ENCODE results near the gene SUCLG1. TPM values are rescaled to one million over a fixed set of nuclear protein-coding genes. Genes with fewer than 3 reads are reported as not detected.

SUCLG1 gene
- total RNA-seq, 1 donor from 2014 or later, result 126 TPM

GRCh38 chr2:84394628-84395027 lies 64.5 kb downstream of the SUCLG1 start:
- Histone ChIP-seq H3K9ac (ENCODE audit: low read depth in 1 of 3, low read length in 3 of 3) (no peak overlapping the region), H3K4me3 (ENCODE audit: low read length in 3 of 3) (no peak overlapping the region), H3K9me3 (ENCODE audit: control insufficient read depth in 3 of 3, low read length in 3 of 3) (no peaks in the 10 kb centered on the region), H3K27ac (ENCODE audit: low read depth, low read length) (no peak overlapping the region), H3K27me3 (ENCODE audit: control insufficient read depth in 3 of 3, insufficient read depth in 3 of 3, low read length in 3 of 3) (no peaks in the 10 kb centered on the region), H3K4me1 (ENCODE audit: control insufficient read depth in 3 of 3, insufficient read depth in 3 of 3, low read length in 3 of 3) (no peaks in the 10 kb centered on the region), H3K36me3 (ENCODE audit: control insufficient read depth in 3 of 3, insufficient read depth in 3 of 3, low read length in 3 of 3) (no peaks in the 10 kb centered on the region)

GRCh38 chr2:84393829-84394228 lies 65.3 kb downstream of the SUCLG1 start:
- Histone ChIP-seq H3K27ac (ENCODE audit: low read depth, low read length) (no peak overlapping the region), H3K4me1 (ENCODE audit: control insufficient read depth in 3 of 3, insufficient read depth in 3 of 3, low read length in 3 of 3) (no peaks in the 10 kb centered on the region), H3K36me3 (ENCODE audit: control insufficient read depth in 3 of 3, insufficient read depth in 3 of 3, low read length in 3 of 3) (no peaks in the 10 kb centered on the region), H3K27me3 (ENCODE audit: control insufficient read depth in 3 of 3, insufficient read depth in 3 of 3, low read length in 3 of 3) (no peaks in the 10 kb centered on the region), H3K9me3 (ENCODE audit: control insufficient read depth in 3 of 3, low read length in 3 of 3) (no peaks in the 10 kb centered on the region), H3K4me3 (ENCODE audit: low read length in 3 of 3) (no peak overlapping the region), H3K9ac (ENCODE audit: low read depth in 1 of 3, low read length in 3 of 3) (no peak overlapping the region)

DNA sequence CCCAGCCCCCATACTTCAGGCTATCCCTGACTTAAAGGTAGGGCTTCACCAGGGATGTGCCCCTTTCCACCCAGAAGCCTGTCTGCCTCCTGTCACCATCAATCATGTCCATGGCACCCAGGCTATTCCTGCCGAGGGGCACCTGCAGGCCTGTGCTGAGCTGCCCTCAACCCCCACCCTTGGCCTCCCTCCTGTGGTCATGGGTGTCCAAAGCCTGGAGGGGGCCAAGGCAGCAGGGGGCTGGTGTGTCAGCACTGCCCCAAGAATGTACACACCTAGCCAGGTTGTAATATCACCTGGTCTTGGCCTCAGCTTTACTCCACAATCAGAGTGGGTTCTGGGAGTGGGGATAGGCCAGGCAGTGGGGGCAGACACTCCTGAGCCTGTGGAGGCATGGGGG lies 69.3 kb downstream of the SUCLG1 start:
- Histone ChIP-seq H3K27ac (ENCODE audit: low read depth, low read length) (no peak overlapping the region), H3K9me3 (ENCODE audit: control insufficient read depth in 3 of 3, low read length in 3 of 3) (no peaks in the 10 kb centered on the region), H3K27me3 (ENCODE audit: control insufficient read depth in 3 of 3, insufficient read depth in 3 of 3, low read length in 3 of 3) (peaks cover 0 to 2% (median 0%) of the 10 kb centered on the region in 3 donors), H3K4me3 (ENCODE audit: low read length in 3 of 3) (no peak overlapping the region), H3K36me3 (ENCODE audit: control insufficient read depth in 3 of 3, insufficient read depth in 3 of 3, low read length in 3 of 3) (no peaks in the 10 kb centered on the region), H3K4me1 (ENCODE audit: control insufficient read depth in 3 of 3, insufficient read depth in 3 of 3, low read length in 3 of 3) (no peaks in the 10 kb centered on the region), H3K9ac (ENCODE audit: low read depth in 1 of 3, low read length in 3 of 3) (no peak overlapping the region)

- H3K9me3 ChIP-seq (ENCODE audit: control insufficient read depth in 3 of 3, low read length in 3 of 3), result no peaks in the 10 kb centered on the region
- no peak overlapping the region for H3K9ac ChIP-seq (ENCODE audit: low read depth in 1 of 3, low read length in 3 of 3)
- H3K27ac ChIP-seq (ENCODE audit: low read depth, low read length), result no peak overlapping the region
- H3K27me3 ChIP-seq (ENCODE audit: control insufficient read depth in 3 of 3, insufficient read depth in 3 of 3, low read length in 3 of 3), result peaks cover 0 to 2% (median 0%) of the 10 kb centered on the region in 3 donors
- no peaks in the 10 kb centered on the region for H3K4me1 ChIP-seq (ENCODE audit: control insufficient read depth in 3 of 3, insufficient read depth in 3 of 3, low read length in 3 of 3)
- H3K4me3 ChIP-seq (ENCODE audit: low read length in 3 of 3), result no peak overlapping the region
- no peaks in the 10 kb centered on the region for H3K36me3 ChIP-seq (ENCODE audit: control insufficient read depth in 3 of 3, insufficient read depth in 3 of 3, low read length in 3 of 3)
These were observed 70.1 kb downstream of the SUCLG1 start for GRCh38 chr2:84388921-84389490.

GRCh38 chr2:84388133-84388532 lies 70.9 kb downstream of the SUCLG1 start:
- no peak overlapping the region for H3K4me3 ChIP-seq (ENCODE audit: low read length in 3 of 3)
- no peaks in the 10 kb centered on the region for H3K9me3 ChIP-seq (ENCODE audit: control insufficient read depth in 3 of 3, low read length in 3 of 3)
- no peaks in the 10 kb centered on the region for H3K4me1 ChIP-seq (ENCODE audit: control insufficient read depth in 3 of 3, insufficient read depth in 3 of 3, low read length in 3 of 3)
- no peak overlapping the region for H3K27ac ChIP-seq (ENCODE audit: low read depth, low read length)
- H3K27me3 ChIP-seq (ENCODE audit: control insufficient read depth in 3 of 3, insufficient read depth in 3 of 3, low read length in 3 of 3), result peaks cover 0 to 2% (median 0%) of the 10 kb centered on the region in 3 donors
- H3K36me3 ChIP-seq (ENCODE audit: control insufficient read depth in 3 of 3, insufficient read depth in 3 of 3, low read length in 3 of 3), result no peaks in the 10 kb centered on the region
- H3K9ac ChIP-seq (ENCODE audit: low read depth in 1 of 3, low read length in 3 of 3), result no peak overlapping the region

DNA sequence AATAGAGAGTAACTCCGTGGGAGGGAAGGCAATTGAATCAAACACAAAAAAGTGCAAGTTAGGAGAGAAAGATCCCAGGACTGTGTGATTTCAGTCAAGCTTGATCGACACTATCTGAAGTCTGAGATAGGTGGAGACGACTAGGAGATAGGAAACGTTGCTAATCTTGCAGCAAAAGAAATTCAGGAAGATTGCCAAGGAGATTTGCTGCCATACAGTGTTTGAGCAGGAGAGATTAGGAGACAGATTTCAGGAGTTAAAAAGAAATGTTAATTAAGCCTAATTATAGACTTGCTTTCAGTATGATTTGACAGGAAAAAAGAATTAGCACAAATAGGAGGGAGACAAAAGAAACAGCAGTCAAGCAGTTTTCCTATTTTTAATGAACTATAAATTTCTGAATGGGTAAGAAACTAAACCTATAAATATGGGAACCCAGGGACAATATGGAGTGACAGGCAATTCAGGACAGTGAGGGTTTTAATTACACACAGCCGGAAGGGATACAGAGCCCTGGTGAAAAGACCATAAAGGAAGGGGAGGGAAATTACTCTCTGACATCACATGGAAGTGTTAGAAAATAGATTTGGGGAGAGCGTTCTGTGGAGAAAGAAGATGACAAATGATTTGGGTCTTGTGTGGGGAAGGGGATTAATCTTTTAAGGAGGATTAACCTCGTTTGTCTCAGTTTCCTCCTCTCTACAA lies 72.6 kb downstream of the SUCLG1 start:
- Histone ChIP-seq H3K9ac (ENCODE audit: low read depth in 1 of 3, low read length in 3 of 3) (no peak overlapping the region), H3K27ac (ENCODE audit: low read depth, low read length) (no peak overlapping the region), H3K27me3 (ENCODE audit: control insufficient read depth in 3 of 3, insufficient read depth in 3 of 3, low read length in 3 of 3) (peaks cover 0 to 2% (median 0%) of the 10 kb centered on the region in 3 donors), H3K9me3 (ENCODE audit: control insufficient read depth in 3 of 3, low read length in 3 of 3) (no peaks in the 10 kb centered on the region), H3K36me3 (ENCODE audit: control insufficient read depth in 3 of 3, insufficient read depth in 3 of 3, low read length in 3 of 3) (no peaks in the 10 kb centered on the region), H3K4me1 (ENCODE audit: control insufficient read depth in 3 of 3, insufficient read depth in 3 of 3, low read length in 3 of 3) (no peaks in the 10 kb centered on the region), H3K4me3 (ENCODE audit: low read length in 3 of 3) (no peak overlapping the region)

- peaks cover 0 to 2% (median 0%) of the 10 kb centered on the region in 3 donors for H3K27me3 ChIP-seq (ENCODE audit: control insufficient read depth in 3 of 3, insufficient read depth in 3 of 3, low read length in 3 of 3)
- no peaks in the 10 kb centered on the region for H3K36me3 ChIP-seq (ENCODE audit: control insufficient read depth in 3 of 3, insufficient read depth in 3 of 3, low read length in 3 of 3)
- no peak overlapping the region for H3K4me3 ChIP-seq (ENCODE audit: low read length in 3 of 3)
- no peaks in the 10 kb centered on the region for H3K4me1 ChIP-seq (ENCODE audit: control insufficient read depth in 3 of 3, insufficient read depth in 3 of 3, low read length in 3 of 3)
- no peak overlapping the region for H3K27ac ChIP-seq (ENCODE audit: low read depth, low read length)
- H3K9ac ChIP-seq (ENCODE audit: low read depth in 1 of 3, low read length in 3 of 3), result no peak overlapping the region
- no peaks in the 10 kb centered on the region for H3K9me3 ChIP-seq (ENCODE audit: control insufficient read depth in 3 of 3, low read length in 3 of 3)
These were observed 75.8 kb downstream of the SUCLG1 start for GRCh38 chr2:84383271-84383670.

GRCh38 chr2:84380875-84381274 lies 78.2 kb downstream of the SUCLG1 start:
- H3K4me3 ChIP-seq (ENCODE audit: low read length in 3 of 3), result no peak overlapping the region
- H3K27ac ChIP-seq (ENCODE audit: low read depth, low read length), result no peak overlapping the region
- no peaks in the 10 kb centered on the region for H3K9me3 ChIP-seq (ENCODE audit: control insufficient read depth in 3 of 3, low read length in 3 of 3)
- H3K27me3 ChIP-seq (ENCODE audit: control insufficient read depth in 3 of 3, insufficient read depth in 3 of 3, low read length in 3 of 3), result peaks cover 0 to 2% (median 0%) of the 10 kb centered on the region in 3 donors
- H3K4me1 ChIP-seq (ENCODE audit: control insufficient read depth in 3 of 3, insufficient read depth in 3 of 3, low read length in 3 of 3), result no peaks in the 10 kb centered on the region
- H3K9ac ChIP-seq (ENCODE audit: low read depth in 1 of 3, low read length in 3 of 3), result no peak overlapping the region
- no peaks in the 10 kb centered on the region for H3K36me3 ChIP-seq (ENCODE audit: control insufficient read depth in 3 of 3, insufficient read depth in 3 of 3, low read length in 3 of 3)

GRCh38 chr2:84378960-84379359 lies 80.1 kb downstream of the SUCLG1 start:
- Histone ChIP-seq H3K27me3 (ENCODE audit: control insufficient read depth in 3 of 3, insufficient read depth in 3 of 3, low read length in 3 of 3) (no peaks in the 10 kb centered on the region), H3K4me1 (ENCODE audit: control insufficient read depth in 3 of 3, insufficient read depth in 3 of 3, low read length in 3 of 3) (no peaks in the 10 kb centered on the region), H3K27ac (ENCODE audit: low read depth, low read length) (no peak overlapping the region), H3K4me3 (ENCODE audit: low read length in 3 of 3) (no peak overlapping the region), H3K9ac (ENCODE audit: low read depth in 1 of 3, low read length in 3 of 3) (no peak overlapping the region), H3K36me3 (ENCODE audit: control insufficient read depth in 3 of 3, insufficient read depth in 3 of 3, low read length in 3 of 3) (no peaks in the 10 kb centered on the region), H3K9me3 (ENCODE audit: control insufficient read depth in 3 of 3, low read length in 3 of 3) (peaks cover 0 to 2% (median 0%) of the 10 kb centered on the region in 3 donors)

- Histone ChIP-seq H3K36me3 (ENCODE audit: control insufficient read depth in 3 of 3, insufficient read depth in 3 of 3, low read length in 3 of 3) (no peaks in the 10 kb centered on the region), H3K9ac (ENCODE audit: low read depth in 1 of 3, low read length in 3 of 3) (no peak overlapping the region), H3K27me3 (ENCODE audit: control insufficient read depth in 3 of 3, insufficient read depth in 3 of 3, low read length in 3 of 3) (no peaks in the 10 kb centered on the region), H3K9me3 (ENCODE audit: control insufficient read depth in 3 of 3, low read length in 3 of 3) (peaks cover 0 to 2% (median 0%) of the 10 kb centered on the region in 3 donors), H3K4me1 (ENCODE audit: control insufficient read depth in 3 of 3, insufficient read depth in 3 of 3, low read length in 3 of 3) (no peaks in the 10 kb centered on the region), H3K4me3 (ENCODE audit: low read length in 3 of 3) (no peak overlapping the region), H3K27ac (ENCODE audit: low read depth, low read length) (no peak overlapping the region)
These were observed 84.1 kb downstream of the SUCLG1 start for GRCh38 chr2:84375020-84375419.

Measured in skeletal muscle tissue (tissue), 4 donors.